Endothelial cell of umbilical vein (primary cell): ENCODE data around the gene MDFIC. TPM values are rescaled to one million over a fixed set of nuclear protein-coding genes. Genes with fewer than 3 reads are reported as not detected.

Source experiments
- BruUV-seq: library from RNA; stranded (reverse); fragments of 400-500 nt; replicated peaks from 2 replicates; lab custom pipeline; 2021; lab: Mats Ljungman, UMichigan
- CTCF ChIA-PET: fragments of 300-600, 350-600 bp; sonication (Branson Sonifier 250); formaldehyde crosslinking; loops from one replicate; lab custom pipeline; 2021; ENCODE audit warnings: antibody characterized with exemption, inconsistent platforms; lab: Charles Lee
- POLR2A ChIA-PET: fragments of 300-600, 350-600 bp; sonication (Branson Sonifier 250); formaldehyde crosslinking; loops from one replicate; lab custom pipeline; 2021; ENCODE audit warnings: antibody characterized with exemption, inconsistent platforms; lab: Charles Lee
- DNase-seq: peaks from one replicate; pipeline ENCODE4 v3.0.0-alpha.2; 2011; ENCODE audit warnings: low read depth, low spot score
- FAIRE-seq: peaks from 2 replicates; lab custom pipeline; 2011; peaks lifted over from hg19 to GRCh38; lab: Jason Lieb, UNC
- H2AFZ ChIP-seq: 2 replicates; pipeline ENCODE4 v1.6.0; 2012; ENCODE audit warnings: low read depth, low read length, control low read depth, inconsistent platforms
- H3K27ac ChIP-seq: 2 replicates; pipeline ENCODE4 v1.5.1; 2011; ENCODE audit warnings: low read depth, mild to moderate bottlenecking, control low read depth, low read length, moderate library complexity; ENCODE audit not compliant: insufficient read depth
- H3K27me3 ChIP-seq, 2 experiments: 2 replicates each; pipeline versions ENCODE4 v1.6.0 to v1.6.1; 2011; ENCODE audit warnings: low read length in 2 of 2, mixed read lengths in 1 of 2; ENCODE audit not compliant: control insufficient read depth in 2 of 2, insufficient read depth in 2 of 2
- H3K36me3 ChIP-seq, 2 experiments: 2 replicates in 1 of 2; 3 replicates in 1 of 2; pipeline ENCODE4 v1.5.1; 2011; ENCODE audit warnings: low read length in 2 of 2, mild to moderate bottlenecking in 1 of 2, moderate library complexity in 1 of 2; ENCODE audit not compliant: control insufficient read depth in 2 of 2, insufficient read depth in 2 of 2; ENCODE audit errors: extremely low read depth in 1 of 2
- H3K4me1 ChIP-seq: 3 replicates; pipeline ENCODE4 v1.5.1; 2011; ENCODE audit warnings: mild to moderate bottlenecking, low read length; ENCODE audit not compliant: control insufficient read depth, insufficient read depth; ENCODE audit errors: extremely low read depth
- H3K4me2 ChIP-seq: 2 replicates; pipeline ENCODE4 v1.6.1; 2011; ENCODE audit warnings: low read length, control low read depth, mixed read lengths; ENCODE audit not compliant: insufficient read depth
- H3K4me3 ChIP-seq, 3 experiments: fragments of 200-600 bp in 1 of 3; sonication (generic), shearing (Covaris generic) in 1 of 3; replicated peaks in 1 of 3; 2 replicates each; pipeline ENCODE4 v1.5.1; 2011 to 2016; ENCODE audit warnings: control low read depth in 3 of 3, low read length in 3 of 3, mild to moderate bottlenecking in 2 of 3, inconsistent platforms in 1 of 3, low read depth in 1 of 3, moderate library complexity in 1 of 3; ENCODE audit not compliant: insufficient read depth in 1 of 3
- H3K79me2 ChIP-seq: 2 replicates; pipeline ENCODE4 v1.6.0; 2012; ENCODE audit warnings: low read length, inconsistent platforms; ENCODE audit not compliant: control insufficient read depth, insufficient read depth
- H3K9ac ChIP-seq: replicated peaks from 2 replicates; pipeline ENCODE3; 2011; ENCODE audit warnings: low read length, control low read depth; ENCODE audit not compliant: insufficient read depth; ENCODE audit errors: extremely low read depth
- H3K9me1 ChIP-seq: replicated peaks from 3 replicates; pipeline ENCODE4 v1.6.0; 2011; ENCODE audit warnings: mild to moderate bottlenecking, low read length; ENCODE audit not compliant: control insufficient read depth, insufficient read depth; ENCODE audit errors: extremely low read depth
- H3K9me3 ChIP-seq: replicated peaks from 2 replicates; pipeline ENCODE4 v1.5.1; 2012; ENCODE audit warnings: low read length, inconsistent platforms; ENCODE audit not compliant: control insufficient read depth, insufficient read depth
- H4K20me1 ChIP-seq: replicated peaks from 2 replicates; pipeline ENCODE3; 2011; ENCODE audit warnings: mild to moderate bottlenecking, low read length; ENCODE audit not compliant: control insufficient read depth, insufficient read depth; ENCODE audit errors: extremely low read depth
- EZH2 ChIP-seq: IDR thresholded peaks from 2 replicates; pipeline ENCODE4 v1.6.1; 2012; ENCODE audit warnings: borderline replicate concordance, low read depth, mild to moderate bottlenecking, moderate library complexity, low read length, inconsistent platforms; ENCODE audit not compliant: severe bottlenecking
- FOS ChIP-seq: IDR thresholded peaks from 2 replicates; pipeline ENCODE4 v1.6.1; 2011; ENCODE audit warnings: mild to moderate bottlenecking, low read length, moderate library complexity, borderline replicate concordance; ENCODE audit not compliant: insufficient read depth
- GATA2 ChIP-seq: IDR thresholded peaks from 2 replicates; pipeline ENCODE4 v1.7.0; 2011; ENCODE audit warnings: low read depth, mild to moderate bottlenecking, moderate library complexity, mixed read lengths, low read length; ENCODE audit not compliant: insufficient read length, insufficient read depth
- JUN ChIP-seq: IDR thresholded peaks from 2 replicates; pipeline ENCODE4 v1.6.1; 2011; ENCODE audit warnings: borderline replicate concordance, low read depth; ENCODE audit not compliant: insufficient read length, insufficient read depth
- MYC ChIP-seq: IDR thresholded peaks from one replicate; pipeline ENCODE4 v1.6.1; 2011; ENCODE audit warnings: mild to moderate bottlenecking, low read depth, low read length
- POLR2A ChIP-seq: IDR thresholded peaks from 2 replicates; pipeline ENCODE4 v1.6.1; 2012; ENCODE audit warnings: low read depth, mild to moderate bottlenecking, control low read depth, low read length
- POLR2AphosphoS5 ChIP-seq: IDR thresholded peaks from 2 replicates; pipeline ENCODE4 v1.6.1; 2012; ENCODE audit warnings: low read depth, mild to moderate bottlenecking, control low read depth, low read length, moderate library complexity; ENCODE audit not compliant: insufficient read depth
- dilution Hi-C: fragments of 300-500 bp; cut with MboI; formaldehyde crosslinking; loops from one replicate; pipeline ENCODE4 v1.15.0; 2019; ENCODE audit warnings: low sequenced_read_pairs; ENCODE audit not compliant: extremely low pct_ligation_motif_present
- intact Hi-C: fragments of 100-400 bp; cut with micrococcal nuclease; formaldehyde crosslinking; loops from one replicate; pipeline ENCODE4 v1.10.0; 2022
- polyA plus RNA-seq, 4 experiments: library from polyadenylated mRNA; depleted of rRNA in 3 of 4; stranded (reverse) in 3 of 4; unstranded in 1 of 4; fragments of >200 nt; gene quantifications; 2 replicates each; pipeline versions ENCODE4 v1.2.1 to v1.2.3, GENCODE V29; 2011 to 2012; ENCODE audit warnings: missing spikeins in 1 of 4
- total RNA-seq: library from RNA; stranded (reverse); gene quantifications from 2 replicates; pipeline ENCODE4 v1.2.3, GENCODE V29; 2021
- TF ChIP-seq, protein P1 (sequence below), 2 donors: IDR thresholded peaks; 1 replicate in 1 of 2; 2 replicates in 1 of 2; pipeline ENCODE4 v1.5.1; 2011; ENCODE audit warnings: low read length in 2 of 2, mild to moderate bottlenecking in 2 of 2, moderate library complexity in 2 of 2, control low read depth in 1 of 2, inconsistent platforms in 1 of 2, low read depth in 1 of 2; ENCODE audit not compliant: insufficient read depth in 1 of 2; ENCODE audit errors: extremely low read depth in 1 of 2
- TF ChIP-seq, protein P2 (sequence below): IDR thresholded peaks from 2 replicates; pipeline ENCODE4 v1.6.1; 2011; ENCODE audit not compliant: insufficient read depth, insufficient read length

The MDFIC gene
- total and polyA plus RNA-seq, 2 donors (not counting 3 experiments of a cell fraction or from before 2014, with no cell fraction given), result 6.5 to 14.2 TPM

DNA sequence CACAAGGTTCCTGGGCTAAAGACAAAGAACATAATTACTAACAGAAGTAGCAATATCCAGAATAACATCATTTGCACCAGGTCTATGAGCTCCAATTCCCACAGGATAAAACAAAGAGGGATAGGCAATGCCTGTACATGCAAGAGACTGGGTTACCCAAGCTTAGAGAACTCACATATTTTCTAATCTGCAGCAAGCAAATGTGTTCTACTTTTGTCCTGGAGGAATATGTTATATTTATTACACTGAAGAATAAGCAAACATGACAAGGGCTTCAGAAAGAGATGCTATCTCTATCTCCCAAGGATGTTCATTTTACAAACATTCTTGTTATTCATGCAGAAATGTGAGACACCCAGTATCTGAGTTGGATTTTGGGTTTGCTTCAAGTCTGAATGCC is 118.6 kb downstream of the MDFIC start:
- Histone ChIP-seq H3K9me3 (no peaks in the 10 kb centered on the region), H3K4me3 (no peak overlapping the region), H3K4me2 (no peak overlapping the region), H3K4me1 (no peaks in the 10 kb centered on the region), H3K27ac (no peak overlapping the region), H2AFZ (no peak overlapping the region), H3K27me3 (peaks cover 27 to 55% of the 10 kb centered on the region in 2 experiments), H3K9ac (no peak overlapping the region), H3K9me1 (no peaks in the 10 kb centered on the region), H3K79me2 (no peaks in the 10 kb centered on the region), H3K36me3 (no peaks in the 10 kb centered on the region), H4K20me1 (no peaks in the 10 kb centered on the region)
- dilution Hi-C loops, result no loop called here
- ChIA-PET POLR2A (no interaction called here), CTCF (no interaction called here)
- no peak for FAIRE-seq
- no TSS peak for BruUV-seq
- no peak for DNase-seq
- intact Hi-C loops, result no loop called here
- TF ChIP-seq POLR2AphosphoS5, result no peak
- TF ChIP-seq, protein P1, sequence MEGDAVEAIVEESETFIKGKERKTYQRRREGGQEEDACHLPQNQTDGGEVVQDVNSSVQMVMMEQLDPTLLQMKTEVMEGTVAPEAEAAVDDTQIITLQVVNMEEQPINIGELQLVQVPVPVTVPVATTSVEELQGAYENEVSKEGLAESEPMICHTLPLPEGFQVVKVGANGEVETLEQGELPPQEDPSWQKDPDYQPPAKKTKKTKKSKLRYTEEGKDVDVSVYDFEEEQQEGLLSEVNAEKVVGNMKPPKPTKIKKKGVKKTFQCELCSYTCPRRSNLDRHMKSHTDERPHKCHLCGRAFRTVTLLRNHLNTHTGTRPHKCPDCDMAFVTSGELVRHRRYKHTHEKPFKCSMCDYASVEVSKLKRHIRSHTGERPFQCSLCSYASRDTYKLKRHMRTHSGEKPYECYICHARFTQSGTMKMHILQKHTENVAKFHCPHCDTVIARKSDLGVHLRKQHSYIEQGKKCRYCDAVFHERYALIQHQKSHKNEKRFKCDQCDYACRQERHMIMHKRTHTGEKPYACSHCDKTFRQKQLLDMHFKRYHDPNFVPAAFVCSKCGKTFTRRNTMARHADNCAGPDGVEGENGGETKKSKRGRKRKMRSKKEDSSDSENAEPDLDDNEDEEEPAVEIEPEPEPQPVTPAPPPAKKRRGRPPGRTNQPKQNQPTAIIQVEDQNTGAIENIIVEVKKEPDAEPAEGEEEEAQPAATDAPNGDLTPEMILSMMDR (IDR thresholded peaks at IDR 0.05; ENCODE audit: extremely low read depth in 1 of 2, insufficient read depth in 1 of 2, low read depth in 1 of 2, low read length in 2 of 2), result no peak
- TF ChIP-seq, protein P2, sequence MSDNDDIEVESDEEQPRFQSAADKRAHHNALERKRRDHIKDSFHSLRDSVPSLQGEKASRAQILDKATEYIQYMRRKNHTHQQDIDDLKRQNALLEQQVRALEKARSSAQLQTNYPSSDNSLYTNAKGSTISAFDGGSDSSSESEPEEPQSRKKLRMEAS, result no peak
- TF ChIP-seq JUN, result no peak
- no peak for TF ChIP-seq GATA2
- TF ChIP-seq EZH2, result no peak
- TF ChIP-seq FOS, result no peak
- no peak for TF ChIP-seq MYC
- TF ChIP-seq POLR2A, result no peak
